Activated B cell treated with CpG ODN at 0.5 μM for 24 hours (primary cell): ENCODE data around the gene GNGT2. TPM values are rescaled to one million over a fixed set of nuclear protein-coding genes. Genes with fewer than 3 reads are reported as not detected.

Source experiments
- ATAC-seq: fragments of 200-7000 bp; cut with Tn5 transposase; one replicate; pipeline ENCODE4 v1.10.0; 2021; ENCODE audit warnings: low read depth, mild to moderate bottlenecking, moderate library complexity
- CTCF ChIA-PET: fragments of 350-600 bp; sonication (Branson Sonifier 250); formaldehyde crosslinking; loops from one replicate; lab custom pipeline; 2021; ENCODE audit warnings: antibody characterized with exemption; lab: Charles Lee
- POLR2A ChIA-PET: fragments of 350-600 bp; sonication (Branson Sonifier 250); formaldehyde crosslinking; loops from one replicate; lab custom pipeline; 2021; ENCODE audit warnings: antibody characterized with exemption; lab: Charles Lee
- DNase-seq: peaks from one replicate; pipeline ENCODE4 v3.0.0; 2022
- H3K27ac Mint-ChIP-seq: one replicate; pipeline ENCODE4 v1.8.0; 2020; ENCODE audit warnings: mixed read lengths
- H3K27me3 Mint-ChIP-seq: one replicate; pipeline ENCODE4 v1.8.0; 2021; ENCODE audit warnings: mixed read lengths
- H3K36me3 Mint-ChIP-seq: one replicate; pipeline ENCODE4 v1.8.0; 2021; ENCODE audit warnings: low read depth, mixed read lengths
- H3K4me1 Mint-ChIP-seq: one replicate; pipeline ENCODE4 v1.8.0; 2021; ENCODE audit warnings: mixed read lengths
- H3K4me3 Mint-ChIP-seq: one replicate; pipeline ENCODE4 v1.8.0; 2020; ENCODE audit warnings: mild to moderate bottlenecking, mixed read lengths
- H3K9me3 Mint-ChIP-seq: one replicate; pipeline ENCODE4 v1.8.0; 2020; ENCODE audit warnings: mixed read lengths
- CTCF ChIP-seq: fragments of 200-600 bp; IDR thresholded peaks from one replicate; pipeline ENCODE4 v1.8.0; 2022; ENCODE audit warnings: antibody characterized with exemption, mild to moderate bottlenecking
- intact Hi-C: fragments of 100-400 bp; cut with micrococcal nuclease; formaldehyde crosslinking; loops from one replicate; pipeline ENCODE4 v1.15.1; 2024
- total RNA-seq: library from RNA; stranded (reverse); gene quantifications from 2 replicates; pipeline ENCODE4 v1.2.3, GENCODE V29; 2022

GNGT2 gene
- total RNA-seq, 1 donor from 2014 or later, result 9.8 TPM

DNA sequence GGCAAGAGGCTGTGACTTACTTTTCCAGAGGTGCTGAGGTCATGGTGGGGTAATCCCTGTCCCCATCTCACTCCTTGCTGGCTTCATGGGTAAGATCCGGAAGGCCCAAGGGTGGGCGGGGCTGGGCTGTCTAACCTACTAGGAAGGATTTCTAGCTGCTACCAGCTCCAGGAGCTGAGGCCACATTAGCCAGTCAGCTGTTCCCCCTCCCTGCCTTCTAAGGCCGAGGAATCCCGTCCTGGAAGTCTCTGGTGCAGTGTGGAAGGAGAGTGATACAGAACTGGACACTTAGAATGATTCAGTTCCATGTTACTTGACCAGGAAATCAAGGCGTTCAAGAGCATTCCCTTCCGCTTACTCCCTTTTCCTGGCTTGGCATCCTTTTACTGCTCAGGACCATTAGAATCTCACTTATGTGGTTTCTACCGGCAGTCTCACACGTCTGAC is 8.9 kb downstream of the GNGT2 start:
- POLR2A ChIA-PET, result interaction anchor here (1.9 kb wide), 1 partner anchor 9 kb away, joined by 5 read pairs; the partner anchor contains the start of genes ABI3 and GNGT2

GRCh38 chr17:49200423-49201083 is 9.8 kb downstream of the GNGT2 start:
- Mint-ChIP-seq H3K27me3 (no peaks in the 10 kb centered on the region), H3K9me3 (no peaks in the 10 kb centered on the region), H3K36me3 (no peaks in the 10 kb centered on the region), H3K4me1 (peaks cover 8% of the 10 kb centered on the region), H3K4me3 (no peak overlapping the region), H3K27ac (no peak overlapping the region)
- DNase-seq, result no peak
- CTCF ChIA-PET, result interaction anchor here (1.0 to 1.1 kb wide), 2 partner anchors 20 to 91 kb away, joined by 3 read pairs; no protein-coding TSS in a partner anchor
- ATAC-seq, result no peak
- no peak for TF ChIP-seq CTCF
- POLR2A ChIA-PET, result interaction anchor here (0.9 to 1.9 kb wide), 2 partner anchors 8 to 10 kb away, joined by 3 to 5 read pairs; partner anchors contain the start of genes ABI3 and GNGT2
- intact Hi-C loops, result no loop called here

More for the DNA sequence above, 8.9 kb downstream of the GNGT2 start:
- no peak overlapping the region for H3K4me3 Mint-ChIP-seq
- H3K9me3 Mint-ChIP-seq, result no peaks in the 10 kb centered on the region
- H3K36me3 Mint-ChIP-seq, result no peaks in the 10 kb centered on the region
- H3K27me3 Mint-ChIP-seq, result no peaks in the 10 kb centered on the region
- intact Hi-C loops, result no loop called here
- H3K4me1 Mint-ChIP-seq, result no peaks in the 10 kb centered on the region
- no peak for TF ChIP-seq CTCF
- ATAC-seq, result no peak
- no peak for DNase-seq
- CTCF ChIA-PET, result interaction anchor here (1.1 kb wide), 1 partner anchor 21 kb away, joined by 3 read pairs; no protein-coding TSS in a partner anchor
- H3K27ac Mint-ChIP-seq, result no peak overlapping the region

- ChIA-PET POLR2A (interaction anchor here (1.3 to 2.4 kb wide), 2 partner anchors 14 to 21 kb away, joined by 3 to 11 read pairs; partner anchors contain the start of gene ABI3), CTCF (interaction anchor here (0.8 kb wide), 1 partner anchor 29 kb away, joined by 4 read pairs; no protein-coding TSS in a partner anchor)
- H3K27ac Mint-ChIP-seq, result no peak overlapping the region
- DNase-seq, result no peak
- ATAC-seq, result no peak
- TF ChIP-seq CTCF, result no peak
- no peaks in the 10 kb centered on the region for H3K36me3 Mint-ChIP-seq
- no peaks in the 10 kb centered on the region for H3K27me3 Mint-ChIP-seq
- intact Hi-C loops, result loop anchor here (10.0 kb wide), 2 partner anchors 547 to 1993 kb away; partner anchors contain the start of gene MYL4
- no peak overlapping the region for H3K4me3 Mint-ChIP-seq
- H3K4me1 Mint-ChIP-seq, result peaks cover 25% of the 10 kb centered on the region
- no peaks in the 10 kb centered on the region for H3K9me3 Mint-ChIP-seq
Observed at GRCh38 chr17:49198211-49198610, 12.2 kb downstream of the GNGT2 start.

- no peaks in the 10 kb centered on the region for H3K9me3 Mint-ChIP-seq
- DNase-seq (no peak), ATAC-seq (no peak)
- peaks cover 6% of the 10 kb centered on the region for H3K36me3 Mint-ChIP-seq
- POLR2A ChIA-PET, result interaction anchor here (1.3 to 2.4 kb wide), 2 partner anchors 15 to 21 kb away, joined by 3 to 11 read pairs; partner anchors contain the start of gene ABI3
- intact Hi-C loops, result loop anchor here (10.0 kb wide), 2 partner anchors 547 to 1993 kb away; partner anchors contain the start of gene MYL4
- no peak overlapping the region for H3K4me3 Mint-ChIP-seq
- H3K27me3 Mint-ChIP-seq, result peaks cover 2% of the 10 kb centered on the region
- TF ChIP-seq CTCF, result no peak
- CTCF ChIA-PET, result interaction anchor here (0.7 kb wide), 1 partner anchor 20 kb away, joined by 3 read pairs; no protein-coding TSS in a partner anchor
- no peak overlapping the region for H3K27ac Mint-ChIP-seq
- H3K4me1 Mint-ChIP-seq, result peaks cover 32% of the 10 kb centered on the region
Observed at GRCh38 chr17:49197346-49197998, 12.9 kb downstream of the GNGT2 start.
